SK-N-MC (cell line): ENCODE data around the gene PRDM16.

Experiments
- EZH2 ChIP-seq: fragments of 200-600 bp; sonication (generic); IDR thresholded peaks from one replicate; pipeline ENCODE4 v1.6.1; 2017; ENCODE audit warnings: antibody characterized with exemption
- POLR2AphosphoS5 ChIP-seq: IDR thresholded peaks from 2 replicates; pipeline ENCODE4 v1.6.1; 2012; ENCODE audit warnings: mild to moderate bottlenecking, low read depth, low read length, borderline replicate concordance

GRCh38 chr1:3326516-3327388 is 257.7 kb downstream of the PRDM16 start:
- no peak for TF ChIP-seq EZH2
- no peak for TF ChIP-seq POLR2AphosphoS5
